Brain microvascular endothelial cell (primary cell): Measurements from ENCODE around the gene UTP3.
"Not testable (repeated sequence)": the region's sequence is repeated elsewhere in the genome, so short reads cannot be mapped to it uniquely, and the experiment has no call there.

Experiments used
- DNase-seq: peaks from one replicate; pipeline ENCODE4 v3.0.0-alpha.2; 2020
- H3K27ac ChIP-seq: fragments of 250-450 bp; sonication (Bioruptor Pico); 2 replicates; pipeline ENCODE4 v1.5.1; 2020; ENCODE audit warnings: mild to moderate bottlenecking, moderate library complexity
- H3K27me3 ChIP-seq: fragments of 250-450 bp; sonication (Bioruptor Pico); replicated peaks from 2 replicates; pipeline ENCODE4 v1.5.1; 2020; ENCODE audit warnings: mild to moderate bottlenecking
- H3K36me3 ChIP-seq: fragments of 250-450 bp; sonication (Bioruptor Pico); replicated peaks from 2 replicates; pipeline ENCODE4 v1.5.1; 2020; ENCODE audit warnings: mild to moderate bottlenecking
- H3K4me3 ChIP-seq: 2 replicates; pipeline ENCODE4 v1.5.1; 2011; ENCODE audit warnings: low read depth, mild to moderate bottlenecking, control low read depth, low read length, moderate library complexity
- in situ Hi-C: cut with HindIII; loops from 2 replicates; pipeline ENCODE4 v1.10.0; 2017; ENCODE audit warnings: low sequenced_read_pairs, low pct_ligation_motif_present
- TF ChIP-seq, protein P1 (sequence below): IDR thresholded peaks from 2 replicates; pipeline ENCODE4 v1.5.1; 2011; ENCODE audit warnings: low read depth, mild to moderate bottlenecking, moderate library complexity, low read length, control low read depth, inconsistent platforms; ENCODE audit errors: missing control alignments

Gene UTP3, protein sequence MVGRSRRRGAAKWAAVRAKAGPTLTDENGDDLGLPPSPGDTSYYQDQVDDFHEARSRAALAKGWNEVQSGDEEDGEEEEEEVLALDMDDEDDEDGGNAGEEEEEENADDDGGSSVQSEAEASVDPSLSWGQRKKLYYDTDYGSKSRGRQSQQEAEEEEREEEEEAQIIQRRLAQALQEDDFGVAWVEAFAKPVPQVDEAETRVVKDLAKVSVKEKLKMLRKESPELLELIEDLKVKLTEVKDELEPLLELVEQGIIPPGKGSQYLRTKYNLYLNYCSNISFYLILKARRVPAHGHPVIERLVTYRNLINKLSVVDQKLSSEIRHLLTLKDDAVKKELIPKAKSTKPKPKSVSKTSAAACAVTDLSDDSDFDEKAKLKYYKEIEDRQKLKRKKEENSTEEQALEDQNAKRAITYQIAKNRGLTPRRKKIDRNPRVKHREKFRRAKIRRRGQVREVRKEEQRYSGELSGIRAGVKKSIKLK

DNA sequence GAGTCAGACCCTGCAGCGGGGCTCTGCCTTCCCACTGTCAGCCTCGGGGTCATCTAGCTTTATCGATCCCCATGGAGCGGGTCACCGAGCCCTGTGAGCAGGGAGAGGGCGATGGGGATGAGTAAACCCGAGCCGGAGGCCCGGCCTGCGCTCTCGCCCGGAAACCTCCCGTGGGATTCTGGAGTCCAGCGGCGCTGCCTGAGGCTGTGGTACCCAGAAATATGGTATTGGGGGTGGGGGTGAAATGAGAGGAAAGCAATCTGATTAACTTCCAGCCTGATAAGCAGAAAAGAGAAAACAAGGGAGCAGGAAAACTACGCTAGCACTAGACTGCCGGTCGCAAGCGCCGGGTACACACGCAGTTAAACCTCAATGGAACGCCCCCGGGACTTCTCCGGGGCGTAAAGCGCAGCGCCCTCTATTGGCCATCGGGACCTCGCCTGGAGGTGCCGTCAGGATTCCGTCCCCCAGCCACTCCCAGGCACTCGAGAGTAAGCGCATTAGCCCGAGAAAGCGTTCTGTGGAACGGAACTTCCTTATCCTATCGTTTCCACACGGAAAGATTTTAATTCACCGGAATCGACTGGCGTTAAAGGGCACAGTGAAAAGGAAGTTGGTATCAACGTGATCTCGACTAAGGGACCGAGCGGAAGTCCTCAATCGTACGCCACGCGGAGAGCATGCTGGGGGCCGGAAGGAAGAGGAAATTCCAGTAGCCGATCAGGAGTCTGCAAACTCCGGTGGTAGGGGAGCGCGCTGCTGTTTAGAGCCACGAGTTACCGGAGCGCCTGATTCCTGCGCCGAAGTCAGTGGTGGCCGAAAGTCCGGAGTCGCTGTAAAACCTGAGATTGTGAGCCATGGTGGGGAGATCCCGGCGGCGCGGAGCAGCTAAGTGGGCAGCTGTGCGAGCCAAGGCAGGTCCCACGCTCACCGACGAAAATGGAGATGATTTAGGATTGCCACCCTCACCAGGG is at the start of gene UTP3:
Gene UTP3, plus strand, starts transcription at position 712 of the 974 bp plus-strand sequence. Its CDS starts 146 bp downstream, at position 858.
- peak; percentile 98 for DNase-seq
- in situ Hi-C loops, result no loop called here
- H3K36me3 ChIP-seq, result no peaks in the 10 kb centered on the region
- TF ChIP-seq, protein P1, sequence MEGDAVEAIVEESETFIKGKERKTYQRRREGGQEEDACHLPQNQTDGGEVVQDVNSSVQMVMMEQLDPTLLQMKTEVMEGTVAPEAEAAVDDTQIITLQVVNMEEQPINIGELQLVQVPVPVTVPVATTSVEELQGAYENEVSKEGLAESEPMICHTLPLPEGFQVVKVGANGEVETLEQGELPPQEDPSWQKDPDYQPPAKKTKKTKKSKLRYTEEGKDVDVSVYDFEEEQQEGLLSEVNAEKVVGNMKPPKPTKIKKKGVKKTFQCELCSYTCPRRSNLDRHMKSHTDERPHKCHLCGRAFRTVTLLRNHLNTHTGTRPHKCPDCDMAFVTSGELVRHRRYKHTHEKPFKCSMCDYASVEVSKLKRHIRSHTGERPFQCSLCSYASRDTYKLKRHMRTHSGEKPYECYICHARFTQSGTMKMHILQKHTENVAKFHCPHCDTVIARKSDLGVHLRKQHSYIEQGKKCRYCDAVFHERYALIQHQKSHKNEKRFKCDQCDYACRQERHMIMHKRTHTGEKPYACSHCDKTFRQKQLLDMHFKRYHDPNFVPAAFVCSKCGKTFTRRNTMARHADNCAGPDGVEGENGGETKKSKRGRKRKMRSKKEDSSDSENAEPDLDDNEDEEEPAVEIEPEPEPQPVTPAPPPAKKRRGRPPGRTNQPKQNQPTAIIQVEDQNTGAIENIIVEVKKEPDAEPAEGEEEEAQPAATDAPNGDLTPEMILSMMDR, result peak; percentile 97
- H3K4me3 ChIP-seq, result peak within 1 kb of the TSS; percentile 100
- H3K27ac ChIP-seq, result peak within 1 kb of the TSS; percentile 92
- H3K27me3 ChIP-seq, result no peaks in the 10 kb centered on the region

DNA sequence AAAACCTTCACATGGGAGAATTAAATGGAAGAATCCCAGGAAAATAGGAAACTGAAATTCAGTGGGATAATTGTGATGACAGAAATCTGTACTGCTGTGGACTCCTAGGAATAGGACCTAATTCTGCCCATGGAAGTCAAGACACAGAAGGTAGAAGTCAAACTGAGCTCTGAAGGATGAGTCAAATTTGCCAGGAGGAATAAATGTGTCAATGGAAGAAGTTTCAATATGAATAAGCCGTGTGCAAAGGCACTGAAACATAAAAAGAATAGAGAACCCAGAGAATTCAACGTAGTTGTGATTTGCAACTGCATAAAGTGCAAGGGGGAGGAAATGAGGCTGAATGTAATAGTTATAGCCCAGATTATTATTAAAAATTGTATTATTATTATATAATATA is 48.1 kb upstream of the UTP3 start:
- no peak for DNase-seq
- Histone ChIP-seq H3K36me3 (no peaks in the 10 kb centered on the region), H3K4me3 (no peak overlapping the region), H3K27ac (no peak overlapping the region), H3K27me3 (no peaks in the 10 kb centered on the region)
- in situ Hi-C loops, result no loop called here
- TF ChIP-seq, protein P1, result no peak

DNA sequence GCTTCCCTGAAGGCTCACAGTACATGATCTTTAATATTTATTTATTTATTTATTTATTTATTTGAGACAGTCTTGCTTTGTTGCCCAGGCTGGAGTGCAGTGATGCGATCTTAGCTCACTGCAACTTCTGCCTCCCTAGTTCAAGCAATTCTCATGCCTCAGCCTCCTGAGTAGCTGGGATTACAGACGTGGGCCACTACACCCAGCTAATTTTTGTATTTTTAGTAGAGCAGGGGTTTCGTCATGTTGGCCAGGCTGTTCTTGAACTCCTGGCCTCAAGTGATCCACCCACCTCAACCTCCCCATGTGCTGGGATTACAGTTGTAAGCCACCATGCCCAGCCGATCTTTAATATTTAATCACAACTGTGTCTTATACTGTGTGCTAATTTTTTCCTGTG is 37.6 kb upstream of the UTP3 start:
- DNase-seq, H3K4me3 ChIP-seq, H3K36me3 ChIP-seq, H3K27ac ChIP-seq, H3K27me3 ChIP-seq, in situ Hi-C loops: not testable (repeated sequence)

DNA sequence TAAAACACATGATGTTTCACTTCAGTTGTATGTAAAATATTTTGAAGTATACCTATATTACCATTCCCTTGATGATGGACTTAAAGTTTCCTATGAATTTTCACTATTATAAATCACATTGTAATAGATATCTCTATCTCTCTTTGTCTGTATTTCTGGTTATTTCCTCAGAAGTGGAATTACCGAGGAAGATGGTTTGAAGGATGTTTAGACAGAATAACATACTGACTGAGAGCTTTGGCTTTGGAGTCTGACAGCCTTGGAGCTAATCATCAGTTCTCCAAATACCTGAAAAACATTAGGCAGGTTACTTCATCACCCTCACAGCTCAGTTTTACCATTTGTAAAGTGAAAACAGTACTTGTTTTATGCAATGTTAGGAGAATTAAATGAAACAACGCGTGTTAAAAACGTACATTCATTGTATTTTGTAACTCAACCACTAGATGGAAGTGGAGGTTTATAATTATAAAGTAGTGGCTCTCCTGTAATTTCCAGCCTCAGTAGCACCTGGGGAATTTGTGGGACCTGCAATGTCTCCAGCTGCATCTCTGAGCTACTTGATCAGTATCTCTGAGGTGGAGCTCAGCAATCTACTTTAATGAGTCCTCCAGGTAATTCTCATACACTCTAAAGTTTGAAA is 36.3 kb upstream of the UTP3 start:
- no peaks in the 10 kb centered on the region for H3K27me3 ChIP-seq
- TF ChIP-seq, protein P1, result peak; percentile 43
- H3K4me3 ChIP-seq, result peak overlapping the region; percentile 26
- in situ Hi-C loops, result no loop called here
- no peak overlapping the region for H3K27ac ChIP-seq
- no peak for DNase-seq
- H3K36me3 ChIP-seq, result no peaks in the 10 kb centered on the region

DNA sequence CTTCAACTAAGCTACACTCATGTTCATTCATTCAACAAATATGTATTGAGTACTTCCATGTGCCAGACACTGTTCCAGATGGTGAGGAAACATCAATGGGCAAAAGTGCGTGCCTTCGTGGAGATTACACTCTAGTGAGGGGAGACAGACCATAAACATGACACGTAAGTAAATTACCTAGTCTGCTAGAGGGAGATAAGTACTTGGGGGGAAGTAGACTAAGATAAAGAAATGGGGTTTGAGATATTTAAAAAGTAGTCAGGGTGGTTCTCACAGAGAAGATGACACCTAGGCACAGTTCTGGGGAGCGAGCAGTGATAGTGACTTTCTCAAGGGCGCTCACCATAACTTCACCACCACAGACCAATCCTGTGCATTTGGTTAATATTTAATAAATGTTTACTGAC is 33.7 kb upstream of the UTP3 start:
- in situ Hi-C loops, result no loop called here
- TF ChIP-seq, protein P1, result no peak
- no peak overlapping the region for H3K4me3 ChIP-seq
- H3K36me3 ChIP-seq, result no peaks in the 10 kb centered on the region
- DNase-seq, result no peak
- H3K27ac ChIP-seq, result no peak overlapping the region
- no peaks in the 10 kb centered on the region for H3K27me3 ChIP-seq
